H1 (cell line): Measurements from ENCODE around the gene TUBGCP3. TPM values are rescaled to one million over a fixed set of nuclear protein-coding genes. Genes with fewer than 3 reads are reported as not detected.

Source experiments
- CTCF ChIA-PET: fragments of 300-600 bp; sonication (Branson Sonifier 250); formaldehyde crosslinking; loops from one replicate; lab custom pipeline; 2021; ENCODE audit not compliant: partially characterized antibody; lab: Charles Lee
- POLR2A ChIA-PET: fragments of 300-600 bp; sonication (Branson Sonifier 250); formaldehyde crosslinking; loops from one replicate; lab custom pipeline; 2021; ENCODE audit warnings: inconsistent platforms; ENCODE audit not compliant: partially characterized antibody; lab: Charles Lee
- DNase-seq, 2 experiments: peaks; one replicate each; pipeline versions ENCODE4 v3.0.0 to v3.0.0-alpha.2; 2010 to 2022; ENCODE audit warnings: low spot score in 2 of 2, low read depth in 1 of 2, mixed read lengths in 1 of 2
- FAIRE-seq: peaks from 2 replicates; lab custom pipeline; 2011; peaks lifted over from hg19 to GRCh38; lab: Jason Lieb, UNC
- H2AFZ ChIP-seq: 2 replicates; pipeline ENCODE4 v1.8.1; 2012; ENCODE audit warnings: low read length, inconsistent platforms
- H2AK5ac ChIP-seq: 2 replicates; pipeline ENCODE4 v1.6.1; 2013; ENCODE audit warnings: low read depth, low read length
- H2BK120ac ChIP-seq: replicated peaks from 2 replicates; pipeline ENCODE3; 2013; ENCODE audit warnings: low read depth, low read length, inconsistent platforms
- H2BK12ac ChIP-seq: 2 replicates; pipeline ENCODE4 v1.6.1; 2013; ENCODE audit warnings: low read depth, low read length
- H2BK15ac ChIP-seq: 2 replicates; pipeline ENCODE4 v1.6.1; 2013; ENCODE audit warnings: low read length
- H2BK20ac ChIP-seq: 2 replicates; pipeline ENCODE4 v1.6.1; 2013; ENCODE audit warnings: low read length
- H2BK5ac ChIP-seq: 2 replicates; pipeline ENCODE4 v1.6.1; 2013; ENCODE audit warnings: low read depth, low read length
- H3K14ac ChIP-seq: 2 replicates; pipeline ENCODE4 v1.6.1; 2013; ENCODE audit warnings: inconsistent platforms; ENCODE audit not compliant: insufficient read length
- H3K18ac ChIP-seq: 2 replicates; pipeline ENCODE4 v1.6.1; 2013; ENCODE audit warnings: low read length; ENCODE audit errors: extremely low read depth
- H3K23ac ChIP-seq: 2 replicates; pipeline ENCODE4 v1.6.1; 2013; ENCODE audit warnings: inconsistent platforms; ENCODE audit not compliant: insufficient read length
- H3K23me2 ChIP-seq: 2 replicates; pipeline ENCODE4 v1.6.1; 2013; ENCODE audit warnings: low read depth, low read length
- H3K27ac ChIP-seq: 2 replicates; pipeline ENCODE4 v1.6.1; 2011; ENCODE audit warnings: low read depth, low read length, inconsistent platforms
- H3K27me3 ChIP-seq, 4 experiments: replicated peaks in 1 of 4; 1 replicate in 1 of 4; 2 replicates in 3 of 4; pipeline versions ENCODE4 v1.6.1 to v1.8.1; 2011 to 2013; ENCODE audit warnings: low read length in 3 of 4, mild to moderate bottlenecking in 3 of 4, inconsistent platforms in 2 of 4, mixed read lengths in 2 of 4, moderate library complexity in 1 of 4; ENCODE audit not compliant: control insufficient read depth in 3 of 4, insufficient read depth in 3 of 4; ENCODE audit errors: extremely low read depth in 1 of 4
- H3K36me3 ChIP-seq, 4 experiments: 2 replicates each; pipeline versions ENCODE4 v1.6.1 to v1.8.1; 2011 to 2013; ENCODE audit warnings: mild to moderate bottlenecking in 4 of 4, low read length in 3 of 4, moderate library complexity in 2 of 4, control low read depth in 1 of 4, inconsistent platforms in 1 of 4; ENCODE audit not compliant: insufficient read depth in 4 of 4, control insufficient read depth in 2 of 4
- H3K4ac ChIP-seq: replicated peaks from 2 replicates; pipeline ENCODE3; 2013; ENCODE audit warnings: low read length, low read depth, mixed read lengths, inconsistent platforms; ENCODE audit not compliant: insufficient read length
- H3K4me1 ChIP-seq, 4 experiments: replicated peaks in 1 of 4; 1 replicate in 1 of 4; 2 replicates in 3 of 4; pipeline versions ENCODE4 v1.6.1 to v1.8.1; 2011 to 2013; ENCODE audit warnings: low read length in 3 of 4, inconsistent platforms in 2 of 4, mixed read lengths in 1 of 4; ENCODE audit not compliant: insufficient read depth in 4 of 4, control insufficient read depth in 3 of 4
- H3K4me2 ChIP-seq, 2 experiments: 2 replicates each; pipeline versions ENCODE4 v1.6.1 to v1.8.1; 2011 to 2013; ENCODE audit warnings: low read depth in 2 of 2, low read length in 2 of 2, control low read depth in 1 of 2, inconsistent platforms in 1 of 2, mild to moderate bottlenecking in 1 of 2; ENCODE audit not compliant: insufficient read depth in 1 of 2
- H3K4me3 ChIP-seq, 4 experiments: fragments of 200-600, 300-600 bp in 1 of 4; sonication (generic), shearing (Covaris generic), sonication (Bioruptor Twin) in 1 of 4; 2 replicates each; pipeline versions ENCODE4 v1.5.1 to v1.8.1; 2011 to 2016; ENCODE audit warnings: low read length in 4 of 4, low read depth in 3 of 4, control low read depth in 2 of 4, inconsistent platforms in 2 of 4, mild to moderate bottlenecking in 2 of 4, mixed read lengths in 1 of 4, moderate library complexity in 1 of 4; ENCODE audit not compliant: insufficient read depth in 2 of 4; ENCODE audit errors: extremely low read depth in 1 of 4
- H3K56ac ChIP-seq: replicated peaks from 2 replicates; pipeline ENCODE3; 2013; ENCODE audit warnings: low read depth, mild to moderate bottlenecking, mixed read lengths, low read length, inconsistent platforms; ENCODE audit not compliant: insufficient read length
- H3K79me1 ChIP-seq: 2 replicates; pipeline ENCODE4 v1.6.1; 2013; ENCODE audit warnings: low read depth, low read length, control low read depth
- H3K79me2 ChIP-seq, 2 experiments: 2 replicates each; pipeline versions ENCODE4 v1.6.1 to v1.8.1; 2012 to 2013; ENCODE audit warnings: low read length in 2 of 2, mild to moderate bottlenecking in 2 of 2, inconsistent platforms in 1 of 2; ENCODE audit not compliant: insufficient read depth in 2 of 2, control insufficient read depth in 1 of 2
- H3K9ac ChIP-seq, 4 experiments: replicated peaks in 1 of 4; 1 replicate in 1 of 4; 2 replicates in 3 of 4; pipeline versions ENCODE4 v1.6.1 to v1.8.1; 2011 to 2013; ENCODE audit warnings: low read depth in 3 of 4, low read length in 3 of 4, control low read depth in 2 of 4, mild to moderate bottlenecking in 2 of 4, moderate library complexity in 2 of 4, inconsistent platforms in 1 of 4; ENCODE audit errors: extremely low read depth in 1 of 4
- H3K9me3 ChIP-seq, 2 experiments: 2 replicates each; pipeline versions ENCODE4 v1.6.1 to v1.8.1; 2012 to 2013; ENCODE audit warnings: mild to moderate bottlenecking in 2 of 2, moderate library complexity in 2 of 2, control low read depth in 1 of 2, inconsistent platforms in 1 of 2, low read depth in 1 of 2, low read length in 1 of 2, mixed read lengths in 1 of 2; ENCODE audit not compliant: insufficient read depth in 2 of 2
- H4K20me1 ChIP-seq, 2 experiments: replicated peaks in 1 of 2; 2 replicates each; pipeline versions ENCODE3 to v1.8.1; 2011 to 2013; ENCODE audit warnings: inconsistent platforms in 2 of 2, low read length in 2 of 2, mild to moderate bottlenecking in 1 of 2; ENCODE audit not compliant: insufficient read depth in 2 of 2, control insufficient read depth in 1 of 2
- H4K5ac ChIP-seq: 2 replicates; pipeline ENCODE4 v1.6.1; 2013; ENCODE audit warnings: low read length, low read depth, mixed read lengths, inconsistent platforms; ENCODE audit not compliant: insufficient read length
- H4K8ac ChIP-seq: 2 replicates; pipeline ENCODE4 v1.8.0; 2013; ENCODE audit warnings: mild to moderate bottlenecking, moderate library complexity, low read length, inconsistent platforms; ENCODE audit not compliant: insufficient read depth; ENCODE audit errors: extremely low read depth
- H4K91ac ChIP-seq: replicated peaks from 2 replicates; pipeline ENCODE3; 2013; ENCODE audit warnings: low read length, mixed read lengths, inconsistent platforms; ENCODE audit not compliant: insufficient read length
- CBX8 ChIP-seq: fragments of 300-800, 300-1000 bp; sonication (generic); IDR thresholded peaks from 2 replicates; pipeline ENCODE4 v1.7.1; 2016; ENCODE audit warnings: low read depth, low read length, borderline replicate concordance
- CEBPB ChIP-seq: IDR thresholded peaks from 2 replicates; pipeline ENCODE4 v1.6.1; 2012; ENCODE audit warnings: low read depth, low read length
- EGR1 ChIP-seq: IDR thresholded peaks from 2 replicates; pipeline ENCODE4 v1.6.1; 2011; ENCODE audit warnings: low read depth, low read length, borderline replicate concordance
- PHF8 ChIP-seq: fragments of 200-600 bp; sonication (generic); conservative IDR thresholded peaks from 2 replicates; pipeline ENCODE4 v1.7.1; 2012; ENCODE audit warnings: low read depth, mild to moderate bottlenecking, inconsistent platforms, low read length, moderate library complexity
- TBP ChIP-seq: IDR thresholded peaks from 2 replicates; pipeline ENCODE4 v1.6.1; 2011; ENCODE audit warnings: low read depth, low read length, improper control_type of control experiment
- TEAD4 ChIP-seq: IDR thresholded peaks from 2 replicates; pipeline ENCODE4 v1.6.1; 2012; ENCODE audit warnings: low read depth, low read length, inconsistent platforms, mixed read lengths
- WGBS, 2 experiments: shearing (Covaris generic) in 1 of 2; methylation state at CpG; one replicate each; pipeline versions ENCODE4 v1.1.6 to v1.1.7; 2013 to 2015; ENCODE audit warnings: low lambda C conversion rate in 2 of 2, mixed read lengths in 2 of 2, inconsistent platforms in 1 of 2, low coverage in 1 of 2, missing lambda C conversion rate in 1 of 2; ENCODE audit not compliant: insufficient replicate concordance in 2 of 2, insufficient coverage in 1 of 2, insufficient read length in 1 of 2; ENCODE audit errors: extremely low coverage in 1 of 2, missing lambda C conversion rate in 1 of 2; 5-methylcytosine and 5-hydroxymethylcytosine counted together
- polyA plus RNA-seq, 7 experiments: library from polyadenylated mRNA; depleted of rRNA in 3 of 7; stranded (reverse) in 5 of 7; unstranded in 2 of 7; fragments of >200 nt in 5 of 7; fragments of 200-250 nt in 2 of 7; gene quantifications; 1 replicate in 5 of 7; 2 replicates in 1 of 7; 4 replicates in 1 of 7; pipeline versions ENCODE4 v1.2.1 to v1.2.3, GENCODE V29; 2011 to 2013; ENCODE audit warnings: missing spikeins in 2 of 7, mixed read lengths in 2 of 7
- total RNA-seq: library from RNA; stranded (reverse); fragmentation: NEBNext Ultra II Directional; extraction: Animal tissue kit (Norgen Biotek cat#: 25700); gene quantifications from 2 replicates; pipeline ENCODE4 v1.2.1, GENCODE V29; 2021
- TF ChIP-seq, protein P1 (sequence below): IDR thresholded peaks from 2 replicates; pipeline ENCODE4 v1.6.1; 2012; ENCODE audit warnings: inconsistent platforms
- TF ChIP-seq, protein P2 (sequence below), 3 experiments: IDR thresholded peaks; 1 replicate in 2 of 3; 2 replicates in 1 of 3; pipeline versions ENCODE4 v1.5.1 to v1.6.1; 2011; ENCODE audit warnings: low read length in 3 of 3, mild to moderate bottlenecking in 3 of 3, inconsistent platforms in 2 of 3, low read depth in 1 of 3, moderate library complexity in 1 of 3; ENCODE audit not compliant: insufficient read depth in 1 of 3; ENCODE audit errors: control extremely low read depth in 1 of 3

The TUBGCP3 gene
- total and polyA plus RNA-seq, 2 of the 8 experiments (the other 6 are each of a cell fraction or from before 2014, with no cell fraction given): 27.0 to 31.7 TPM

DNA sequence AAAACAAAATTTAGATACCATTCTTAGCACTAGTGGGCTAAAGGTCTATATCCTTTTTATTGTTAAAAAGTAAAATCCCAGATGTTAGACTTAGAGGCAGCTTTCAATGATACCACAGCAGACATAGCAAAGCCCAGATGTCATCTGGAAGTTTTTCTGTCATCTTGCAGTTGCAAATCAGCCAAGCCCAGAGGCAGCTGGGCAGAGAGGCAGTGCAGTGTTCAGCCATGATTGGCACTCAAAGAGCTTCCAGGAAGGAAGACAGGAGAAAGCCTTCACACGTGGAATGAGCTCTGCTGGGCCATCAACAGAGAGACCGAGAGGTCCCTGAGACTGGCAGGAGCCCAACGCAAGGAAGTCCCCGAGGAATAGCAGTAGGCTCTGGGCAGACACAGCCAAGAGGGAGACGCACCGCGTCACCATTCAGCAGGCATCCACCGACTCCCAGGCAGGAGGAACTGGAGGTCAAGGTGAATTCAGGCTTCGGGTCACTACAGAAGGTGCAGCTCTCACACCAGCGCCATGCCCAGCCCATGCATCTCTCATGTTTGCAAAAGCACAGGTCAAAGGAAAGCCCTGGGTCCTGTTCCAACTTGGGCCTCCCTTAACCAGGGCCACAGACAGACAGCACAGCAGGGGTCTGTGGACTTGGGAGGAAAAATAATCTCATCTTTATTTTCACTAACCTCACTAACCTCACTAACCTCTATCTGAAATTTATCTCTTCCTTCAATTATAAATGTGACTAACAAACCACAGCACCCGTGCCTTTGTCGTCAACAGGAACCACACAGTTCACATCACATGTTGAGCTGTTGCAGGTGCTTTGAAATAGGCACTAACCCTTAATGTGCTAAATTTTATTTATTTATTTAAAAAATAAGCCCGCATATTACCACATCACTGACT lies 54.9 kb downstream of the TUBGCP3 start:
- H3K9me3 ChIP-seq: no peaks in the 10 kb centered on the region
- no peak overlapping the region for H3K27ac ChIP-seq
- H2BK12ac ChIP-seq: no peak overlapping the region
- DNase-seq (peak in 1 of 2 experiments; percentile 36), FAIRE-seq (no peak)
- H4K20me1 ChIP-seq: peaks cover 0 to 2% of the 10 kb centered on the region in 2 experiments
- no peaks in the 10 kb centered on the region for H3K23me2 ChIP-seq
- no peaks in the 10 kb centered on the region for H3K4me1 ChIP-seq
- H3K18ac ChIP-seq: no peak overlapping the region
- H3K79me1 ChIP-seq: no peaks in the 10 kb centered on the region; the same call in 1 of the 2 replicates
- H3K9ac ChIP-seq: no peak overlapping the region
- H3K4me2 ChIP-seq: no peak overlapping the region
- H2BK20ac ChIP-seq: no peak overlapping the region
- ChIA-PET POLR2A (interaction anchor here (0.6 kb wide), 1 partner anchor 11 kb away, joined by 3 read pairs; no protein-coding TSS in a partner anchor), CTCF (interaction anchor here (0.8 to 1.0 kb wide), 5 partner anchors 10 to 89 kb away, joined by 3 to 4 read pairs (median 3); no protein-coding TSS in a partner anchor)
- H4K8ac ChIP-seq: peak overlapping the region; percentile 38; the same call in 1 of the 2 replicates
- no peak overlapping the region for H3K23ac ChIP-seq
- no peaks in the 10 kb centered on the region for H3K27me3 ChIP-seq
- no peak overlapping the region for H3K4me3 ChIP-seq
- no peak overlapping the region for H2AK5ac ChIP-seq
- no peaks in the 10 kb centered on the region for H3K79me2 ChIP-seq
- H4K5ac ChIP-seq: no peak overlapping the region
- H2BK5ac ChIP-seq: no peak overlapping the region
- no peak overlapping the region for H3K56ac ChIP-seq
- WGBS, 2 experiments: 92% methylated on average over 13 of the region's 13 CpGs; no CpG with 5 or more reads in 1 of the 2 experiments
- H2BK15ac ChIP-seq: no peak overlapping the region
- no peak overlapping the region for H2AFZ ChIP-seq
- no peaks in the 10 kb centered on the region for H3K36me3 ChIP-seq
- H3K14ac ChIP-seq: no peak overlapping the region
- no peak overlapping the region for H4K91ac ChIP-seq
- H2BK120ac ChIP-seq: no peak overlapping the region
- no peak overlapping the region for H3K4ac ChIP-seq
- TF ChIP-seq TEAD4: no peak
- no peak for TF ChIP-seq PHF8
- TF ChIP-seq EGR1: no peak
- no peak for TF ChIP-seq CEBPB
- TF ChIP-seq, protein P1, sequence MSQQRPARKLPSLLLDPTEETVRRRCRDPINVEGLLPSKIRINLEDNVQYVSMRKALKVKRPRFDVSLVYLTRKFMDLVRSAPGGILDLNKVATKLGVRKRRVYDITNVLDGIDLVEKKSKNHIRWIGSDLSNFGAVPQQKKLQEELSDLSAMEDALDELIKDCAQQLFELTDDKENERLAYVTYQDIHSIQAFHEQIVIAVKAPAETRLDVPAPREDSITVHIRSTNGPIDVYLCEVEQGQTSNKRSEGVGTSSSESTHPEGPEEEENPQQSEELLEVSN: no peak
- TF ChIP-seq, protein P2, sequence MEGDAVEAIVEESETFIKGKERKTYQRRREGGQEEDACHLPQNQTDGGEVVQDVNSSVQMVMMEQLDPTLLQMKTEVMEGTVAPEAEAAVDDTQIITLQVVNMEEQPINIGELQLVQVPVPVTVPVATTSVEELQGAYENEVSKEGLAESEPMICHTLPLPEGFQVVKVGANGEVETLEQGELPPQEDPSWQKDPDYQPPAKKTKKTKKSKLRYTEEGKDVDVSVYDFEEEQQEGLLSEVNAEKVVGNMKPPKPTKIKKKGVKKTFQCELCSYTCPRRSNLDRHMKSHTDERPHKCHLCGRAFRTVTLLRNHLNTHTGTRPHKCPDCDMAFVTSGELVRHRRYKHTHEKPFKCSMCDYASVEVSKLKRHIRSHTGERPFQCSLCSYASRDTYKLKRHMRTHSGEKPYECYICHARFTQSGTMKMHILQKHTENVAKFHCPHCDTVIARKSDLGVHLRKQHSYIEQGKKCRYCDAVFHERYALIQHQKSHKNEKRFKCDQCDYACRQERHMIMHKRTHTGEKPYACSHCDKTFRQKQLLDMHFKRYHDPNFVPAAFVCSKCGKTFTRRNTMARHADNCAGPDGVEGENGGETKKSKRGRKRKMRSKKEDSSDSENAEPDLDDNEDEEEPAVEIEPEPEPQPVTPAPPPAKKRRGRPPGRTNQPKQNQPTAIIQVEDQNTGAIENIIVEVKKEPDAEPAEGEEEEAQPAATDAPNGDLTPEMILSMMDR (IDR thresholded peaks at IDR 0.05; ENCODE audit: control extremely low read depth in 1 of 3, insufficient read depth in 1 of 3, low read depth in 1 of 3, low read length in 3 of 3): no peak
- TF ChIP-seq CBX8: no peak
- no peak for TF ChIP-seq TBP
